Activated CD4-positive, CD25-positive, alpha-beta regulatory T cell treated with anti-CD3 and anti-CD28 coated beads, Interleukin-2, amount 50 U/mL, for 72 hours (primary cell): ENCODE data around the gene SSC5D.
A peak's percentile ranks its signal among the peaks of the same experiment; 100 is the strongest.
"Not testable (repeated sequence)": the region's sequence is repeated elsewhere in the genome, so short reads cannot be mapped to it uniquely, and the experiment has no call there.

Experiments used
- DNase-seq: peaks from one replicate; pipeline ENCODE4 v3.0.0; 2021

The SSC5D gene

GRCh38 chr19:55488986-55489710 is 912 bp downstream of the SSC5D start:
- DNase-seq: no peak

- no peak for DNase-seq
Observed at GRCh38 chr19:55489711-55490477, 1.7 kb downstream of the SSC5D start.

- DNase-seq: no peak
Observed at GRCh38 chr19:55490478-55491432, 2.5 kb downstream of the SSC5D start.

- DNase-seq: no peak
Observed at GRCh38 chr19:55491546-55492360, 3.5 kb downstream of the SSC5D start.

GRCh38 chr19:55492362-55492944 is 4.2 kb downstream of the SSC5D start:
- DNase-seq: no peak

GRCh38 chr19:55493052-55493644 is 4.9 kb downstream of the SSC5D start:
- DNase-seq: no peak

- DNase-seq: no peak
Observed at GRCh38 chr19:55493645-55494171, 5.5 kb downstream of the SSC5D start.

GRCh38 chr19:55494172-55494761 is 6.0 kb downstream of the SSC5D start:
- DNase-seq: no peak

GRCh38 chr19:55495646-55496349 is 7.6 kb downstream of the SSC5D start:
- DNase-seq: no peak

GRCh38 chr19:55496820-55497219 is 8.6 kb downstream of the SSC5D start:
- not testable (repeated sequence) for DNase-seq

GRCh38 chr19:55497763-55498162 is 9.5 kb downstream of the SSC5D start:
- no peak for DNase-seq

- DNase-seq: no peak
Observed at GRCh38 chr19:55498246-55498840, 10.1 kb downstream of the SSC5D start.

GRCh38 chr19:55500368-55500952 is 12.2 kb downstream of the SSC5D start:
- DNase-seq: no peak

GRCh38 chr19:55502197-55502952 is 14.1 kb downstream of the SSC5D start:
- DNase-seq: no peak

- DNase-seq: no peak
Observed at GRCh38 chr19:55503157-55503501, 14.9 kb downstream of the SSC5D start.

- DNase-seq: peak; percentile 94
Observed at GRCh38 chr19:55503502-55504251, 15.4 kb downstream of the SSC5D start.

- no peak for DNase-seq
Observed at GRCh38 chr19:55504252-55504603, 16.0 kb downstream of the SSC5D start.

GRCh38 chr19:55504981-55505380 is 16.7 kb downstream of the SSC5D start:
- no peak for DNase-seq
